Mesendoderm (in vitro differentiated cells): ENCODE measurements around the gene SLC39A10.

Experiments used
- DNase-seq: peaks from one replicate; pipeline ENCODE4 v3.0.0; 2013
- H2AK5ac ChIP-seq: 2 replicates; pipeline ENCODE4 v1.6.1; 2013; ENCODE audit warnings: low read length, inconsistent platforms
- H2BK120ac ChIP-seq: 2 replicates; pipeline ENCODE4 v1.6.1; 2013; ENCODE audit warnings: low read depth, mild to moderate bottlenecking, low read length, moderate library complexity, mixed read lengths
- H2BK15ac ChIP-seq: replicated peaks from 2 replicates; pipeline ENCODE4 v1.6.1; 2013; ENCODE audit warnings: low read depth, mild to moderate bottlenecking, moderate library complexity
- H2BK5ac ChIP-seq: 2 replicates; pipeline ENCODE4 v1.6.1; 2013; ENCODE audit warnings: low read length, inconsistent platforms
- H3K18ac ChIP-seq: 2 replicates; pipeline ENCODE4 v1.6.1; 2013; ENCODE audit warnings: mild to moderate bottlenecking, low read length, mixed read lengths
- H3K23ac ChIP-seq: one replicate; pipeline ENCODE4 v1.6.1; 2013; ENCODE audit warnings: low read length
- H3K27ac ChIP-seq: 2 replicates; pipeline ENCODE4 v1.5.1; 2013; ENCODE audit warnings: low read depth, mild to moderate bottlenecking, inconsistent platforms, low read length, moderate library complexity
- H3K27me3 ChIP-seq: 2 replicates; pipeline ENCODE4 v1.6.1; 2013; ENCODE audit warnings: low read length, control low read depth, mild to moderate bottlenecking, inconsistent platforms; ENCODE audit not compliant: insufficient read depth, poor library complexity
- H3K36me3 ChIP-seq: 2 replicates; pipeline ENCODE4 v1.6.1; 2013; ENCODE audit warnings: low read length, inconsistent platforms; ENCODE audit not compliant: control insufficient read depth, insufficient read depth
- H3K4ac ChIP-seq: one replicate; pipeline ENCODE4 v1.6.1; 2013; ENCODE audit warnings: low read depth, mild to moderate bottlenecking, low read length, moderate library complexity
- H3K4me1 ChIP-seq: 2 replicates; pipeline ENCODE4 v1.6.1; 2013; ENCODE audit warnings: low read depth, low read length, inconsistent platforms; ENCODE audit not compliant: control insufficient read depth
- H3K4me2 ChIP-seq: 2 replicates; pipeline ENCODE4 v1.6.1; 2013; ENCODE audit warnings: low read length
- H3K4me3 ChIP-seq: 2 replicates; pipeline ENCODE4 v1.5.1; 2013; ENCODE audit warnings: mild to moderate bottlenecking, low read length
- H3K56ac ChIP-seq: one replicate; pipeline ENCODE4 v1.6.1; 2013; ENCODE audit warnings: low read length
- H3K79me1 ChIP-seq: 2 replicates; pipeline ENCODE4 v1.6.1; 2013; ENCODE audit warnings: low read length, inconsistent platforms
- H3K79me2 ChIP-seq: 2 replicates; pipeline ENCODE4 v1.6.1; 2013; ENCODE audit warnings: mild to moderate bottlenecking, low read length; ENCODE audit not compliant: control insufficient read depth, insufficient read depth
- H3K9ac ChIP-seq: 2 replicates; pipeline ENCODE4 v1.6.1; 2013; ENCODE audit warnings: low read length, inconsistent platforms
- H4K5ac ChIP-seq: one replicate; pipeline ENCODE4 v1.6.1; 2013; ENCODE audit warnings: low read length
- H4K8ac ChIP-seq: one replicate; pipeline ENCODE4 v1.6.1; 2013; ENCODE audit warnings: low read depth, mild to moderate bottlenecking, control low read depth, low read length, moderate library complexity
- WGBS: extraction: QIAGEN DNeasy Blood & Tissue Kit; methylation state at CpG from one replicate; pipeline ENCODE4 v1.1.7; 2013; ENCODE audit warnings: low lambda C conversion rate, missing lambda C conversion rate; ENCODE audit not compliant: insufficient coverage; ENCODE audit errors: extremely low coverage; 5-methylcytosine and 5-hydroxymethylcytosine counted together

Gene SLC39A10

GRCh38 chr2:195706161-195706900, 49.3 kb downstream of the SLC39A10 start:
- no peak overlapping the region for H4K5ac ChIP-seq
- no peak overlapping the region for H3K23ac ChIP-seq
- H2AK5ac ChIP-seq, result no peak overlapping the region
- H3K18ac ChIP-seq, result no peak overlapping the region
- H3K79me2 ChIP-seq, result peaks cover 1% of the 10 kb centered on the region
- no CpG with 5 or more reads among the region's 5 CpGs for whole genome bisulfite sequencing
- no peaks in the 10 kb centered on the region for H3K4me1 ChIP-seq
- no peak overlapping the region for H3K27ac ChIP-seq
- H4K8ac ChIP-seq, result no peak overlapping the region
- H3K79me1 ChIP-seq, result no peaks in the 10 kb centered on the region
- H3K9ac ChIP-seq, result no peak overlapping the region
- H2BK15ac ChIP-seq, result no peak overlapping the region
- H3K56ac ChIP-seq, result no peak overlapping the region
- H3K4ac ChIP-seq, result no peak overlapping the region
- H2BK5ac ChIP-seq, result no peak overlapping the region
- H3K4me3 ChIP-seq, result no peak overlapping the region
- no peak overlapping the region for H2BK120ac ChIP-seq
- H3K4me2 ChIP-seq, result no peak overlapping the region
- peak; percentile 91 for DNase-seq
- no peaks in the 10 kb centered on the region for H3K36me3 ChIP-seq
- no peaks in the 10 kb centered on the region for H3K27me3 ChIP-seq

GRCh38 chr2:195709901-195710806, 53.1 kb downstream of the SLC39A10 start:
- Histone ChIP-seq H3K4ac (no peak overlapping the region), H2BK5ac (no peak overlapping the region), H3K27me3 (no peaks in the 10 kb centered on the region), H3K56ac (no peak overlapping the region), H3K9ac (no peak overlapping the region), H3K23ac (no peak overlapping the region), H2AK5ac (no peak overlapping the region), H4K8ac (no peak overlapping the region), H2BK120ac (no peak overlapping the region), H3K79me1 (no peaks in the 10 kb centered on the region), H3K36me3 (no peaks in the 10 kb centered on the region), H2BK15ac (no peak overlapping the region), H4K5ac (no peak overlapping the region), H3K18ac (no peak overlapping the region), H3K27ac (no peak overlapping the region), H3K79me2 (no peaks in the 10 kb centered on the region), H3K4me2 (no peak overlapping the region), H3K4me1 (no peaks in the 10 kb centered on the region), H3K4me3 (no peak overlapping the region)
- DNase-seq, result no peak
- WGBS, result no CpG with 5 or more reads among the region's 2 CpGs

- Histone ChIP-seq H3K79me1 (no peaks in the 10 kb centered on the region), H3K18ac (no peak overlapping the region), H3K56ac (no peak overlapping the region), H3K79me2 (no peaks in the 10 kb centered on the region), H3K4me2 (no peak overlapping the region), H3K27ac (no peak overlapping the region), H2BK120ac (no peak overlapping the region), H2AK5ac (no peak overlapping the region), H3K27me3 (no peaks in the 10 kb centered on the region), H4K8ac (no peak overlapping the region), H2BK5ac (no peak overlapping the region), H4K5ac (no peak overlapping the region), H3K4me3 (no peak overlapping the region), H3K9ac (no peak overlapping the region), H3K4me1 (no peaks in the 10 kb centered on the region), H3K4ac (no peak overlapping the region), H3K36me3 (no peaks in the 10 kb centered on the region), H2BK15ac (no peak overlapping the region), H3K23ac (no peak overlapping the region)
- no peak for DNase-seq
Observed at GRCh38 chr2:195711478-195711877, 54.5 kb downstream of the SLC39A10 start.

GRCh38 chr2:195716466-195716865, 59.4 kb downstream of the SLC39A10 start:
- H3K4me1 ChIP-seq, result no peaks in the 10 kb centered on the region
- H4K8ac ChIP-seq, result no peak overlapping the region
- H3K36me3 ChIP-seq, result no peaks in the 10 kb centered on the region
- WGBS, result no CpG with 5 or more reads among the region's 4 CpGs
- no peak overlapping the region for H2BK120ac ChIP-seq
- DNase-seq, result no peak
- H3K56ac ChIP-seq, result no peak overlapping the region
- no peak overlapping the region for H3K4me3 ChIP-seq
- no peak overlapping the region for H2BK5ac ChIP-seq
- H2BK15ac ChIP-seq, result no peak overlapping the region
- no peaks in the 10 kb centered on the region for H3K79me2 ChIP-seq
- no peak overlapping the region for H3K27ac ChIP-seq
- H3K18ac ChIP-seq, result no peak overlapping the region
- H3K9ac ChIP-seq, result no peak overlapping the region
- H3K23ac ChIP-seq, result no peak overlapping the region
- H3K4me2 ChIP-seq, result no peak overlapping the region
- H3K4ac ChIP-seq, result no peak overlapping the region
- no peaks in the 10 kb centered on the region for H3K27me3 ChIP-seq
- H3K79me1 ChIP-seq, result no peaks in the 10 kb centered on the region
- H4K5ac ChIP-seq, result no peak overlapping the region
- H2AK5ac ChIP-seq, result no peak overlapping the region

- Histone ChIP-seq H3K27me3 (no peaks in the 10 kb centered on the region), H3K4me3 (no peak overlapping the region), H3K4ac (no peak overlapping the region), H3K18ac (no peak overlapping the region), H3K23ac (no peak overlapping the region), H3K79me1 (no peaks in the 10 kb centered on the region), H3K56ac (no peak overlapping the region), H3K4me2 (no peak overlapping the region), H2BK120ac (no peak overlapping the region), H3K4me1 (no peaks in the 10 kb centered on the region), H4K5ac (no peak overlapping the region), H3K36me3 (no peaks in the 10 kb centered on the region), H3K9ac (no peak overlapping the region), H3K27ac (no peak overlapping the region), H3K79me2 (no peaks in the 10 kb centered on the region), H2BK15ac (no peak overlapping the region), H4K8ac (no peak overlapping the region), H2AK5ac (no peak overlapping the region), H2BK5ac (no peak overlapping the region)
- no CpG with 5 or more reads among the region's 2 CpGs for WGBS
- no peak for DNase-seq
Observed at GRCh38 chr2:195721042-195721441, 64.0 kb downstream of the SLC39A10 start.
